ENCODE measurements around the gene CISD1. TPM values are rescaled to one million over a fixed set of nuclear protein-coding genes. Genes with fewer than 3 reads are reported as not detected.

The CISD1 gene
- total RNA-seq, 2 donors from 2014 or later = 6.6 to 7.5 TPM

GRCh38 chr10:58334817-58335305 lies 65.9 kb downstream of the CISD1 start, which contains the start of gene UBE2D1:
Gene UBE2D1 (plus strand): TSS chr10:58335006. CDS start chr10:58335202, 196 bp downstream.
- ATAC-seq = peak; percentile 97
- no peaks in the 10 kb centered on the region for H3K36me3 Mint-ChIP-seq (ENCODE audit: low read depth)
- peaks cover 27% of the 10 kb centered on the region for H3K4me1 Mint-ChIP-seq

GRCh38 chr10:58335306-58336005 lies 66.5 kb downstream of the CISD1 start:
- ATAC-seq = peak; percentile 39
- H3K27ac Mint-ChIP-seq = peak overlapping the region; percentile 78
- H3K4me1 Mint-ChIP-seq = peaks cover 27% of the 10 kb centered on the region
- no peaks in the 10 kb centered on the region for H3K9me3 ChIP-seq (ENCODE audit: control insufficient read depth, low read length, poor library complexity, severe bottlenecking)
- no peaks in the 10 kb centered on the region for H3K27me3 Mint-ChIP-seq
- H3K4me3 Mint-ChIP-seq = peak overlapping the region; percentile 97
- H3K36me3 Mint-ChIP-seq (ENCODE audit: low read depth) = no peaks in the 10 kb centered on the region
- DNase-seq = no peak

More at GRCh38 chr10:58334817-58335305, 65.9 kb downstream of the CISD1 start, which contains the start of gene UBE2D1:
- peak within 1 kb of the TSS; percentile 78 for H3K27ac Mint-ChIP-seq
- H3K27me3 Mint-ChIP-seq = no peaks in the 10 kb centered on the region
- H3K9me3 ChIP-seq (ENCODE audit: control insufficient read depth, low read length, poor library complexity, severe bottlenecking) = no peaks in the 10 kb centered on the region
- peak within 1 kb of the TSS; percentile 97 for H3K4me3 Mint-ChIP-seq
- peak; percentile 57 to 68 (median 59) for DNase-seq

DNA sequence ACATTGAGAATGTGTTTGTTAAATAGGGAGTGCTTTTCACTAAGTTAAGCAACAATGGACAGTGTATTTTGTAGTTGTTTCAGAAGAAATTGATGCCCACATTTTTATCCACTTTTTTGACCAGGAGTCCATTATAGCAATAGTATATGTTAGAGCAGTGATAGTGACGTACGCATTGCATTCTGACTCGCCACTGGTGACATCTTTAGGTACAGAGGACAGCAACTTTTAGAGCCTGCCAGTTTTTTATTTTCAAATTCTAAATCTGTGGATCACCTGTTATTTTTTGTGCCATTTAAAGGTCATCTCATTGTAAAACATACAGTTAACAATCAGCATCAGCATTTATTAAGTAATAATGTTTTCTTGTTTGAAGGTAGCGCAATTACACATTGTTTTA lies 67.3 kb downstream of the CISD1 start:
- H3K27me3 Mint-ChIP-seq = no peaks in the 10 kb centered on the region
- DNase-seq (no peak), ATAC-seq (no peak)
- H3K36me3 Mint-ChIP-seq (ENCODE audit: low read depth) = no peaks in the 10 kb centered on the region
- H3K4me1 Mint-ChIP-seq = peaks cover 31% of the 10 kb centered on the region
- peak overlapping the region; percentile 78 for H3K27ac Mint-ChIP-seq
- peak overlapping the region; percentile 97 for H3K4me3 Mint-ChIP-seq
- no peaks in the 10 kb centered on the region for H3K9me3 ChIP-seq (ENCODE audit: control insufficient read depth, low read length, poor library complexity, severe bottlenecking)

Other genes with a start within 250 kb of the CISD1 start
- 1 to 10 TPM; 3.5 to 3.8 TPM for gene IPMK, start 1.3 kb upstream of the CISD1 start, total RNA-seq
- 10 to 100 TPM; 10.5 to 14.6 TPM for gene UBE2D1, start 65.8 kb downstream of the CISD1 start, total RNA-seq
- 10 to 100 TPM; 33.9 to 40.2 TPM for gene TFAM, start 116.2 kb downstream of the CISD1 start, total RNA-seq
- gene BICC1, start 243.7 kb downstream of the CISD1 start, total RNA-seq = not detected